DND-41 (cell line): ENCODE measurements around the gene SCN8A.

Experiments used
- ATAC-seq: fragments of 200-7000 bp; cut with Tn5 transposase; 3 replicates; pipeline ENCODE4 v1.9.1; 2021; ENCODE audit warnings: low read depth; ENCODE audit not compliant: insufficient read depth
- DNase-seq: peaks from one replicate; pipeline ENCODE4 v3.0.0-alpha.2; 2020
- H2AFZ ChIP-seq: 2 replicates; pipeline ENCODE4 v1.6.0; 2012; ENCODE audit warnings: low read depth, low read length
- H3K27ac ChIP-seq: 2 replicates; pipeline ENCODE4 v1.5.1; 2012; ENCODE audit warnings: low read length, inconsistent platforms
- H3K27me3 ChIP-seq: fragments of 200-600 bp; sonication (generic); 2 replicates; pipeline ENCODE4 v1.6.0; 2012; ENCODE audit warnings: low read length, mild to moderate bottlenecking, inconsistent platforms; ENCODE audit not compliant: insufficient read depth, poor library complexity
- H3K36me3 ChIP-seq: 2 replicates; pipeline ENCODE4 v1.5.1; 2012; ENCODE audit warnings: low read length, inconsistent platforms; ENCODE audit not compliant: insufficient read depth
- H3K4me1 ChIP-seq: 2 replicates; pipeline ENCODE4 v1.5.1; 2012; ENCODE audit warnings: mild to moderate bottlenecking, low read length; ENCODE audit not compliant: insufficient read depth
- H3K4me2 ChIP-seq: 2 replicates; pipeline ENCODE4 v1.6.0; 2012; ENCODE audit warnings: mild to moderate bottlenecking, moderate library complexity, low read length, inconsistent platforms; ENCODE audit not compliant: insufficient read depth
- H3K4me3 ChIP-seq, 2 experiments: fragments of 200-600 bp in 1 of 2; shearing (Covaris generic) in 1 of 2; 2 replicates each; pipeline ENCODE4 v1.5.1; 2012 to 2016; ENCODE audit warnings: inconsistent platforms in 2 of 2, low read length in 2 of 2, mild to moderate bottlenecking in 2 of 2, low read depth in 1 of 2, moderate library complexity in 1 of 2
- H3K79me2 ChIP-seq: 2 replicates; pipeline ENCODE4 v1.6.0; 2012; ENCODE audit warnings: low read length, inconsistent platforms; ENCODE audit not compliant: insufficient read depth
- H3K9ac ChIP-seq: 2 replicates; pipeline ENCODE4 v1.6.0; 2012; ENCODE audit warnings: low read depth, mild to moderate bottlenecking, inconsistent platforms, low read length, moderate library complexity
- H3K9me3 ChIP-seq: 2 replicates; pipeline ENCODE4 v1.5.1; 2012; ENCODE audit warnings: low read length, moderate library complexity, mild to moderate bottlenecking, inconsistent platforms; ENCODE audit not compliant: insufficient read depth, severe bottlenecking
- H4K20me1 ChIP-seq: 2 replicates; pipeline ENCODE4 v1.6.0; 2012; ENCODE audit warnings: low read length; ENCODE audit not compliant: insufficient read depth
- EZH2 ChIP-seq: IDR thresholded peaks from 3 replicates; pipeline ENCODE4 v1.6.1; 2012; ENCODE audit warnings: borderline replicate concordance, low read depth, mild to moderate bottlenecking, moderate library complexity, low read length, inconsistent platforms; ENCODE audit not compliant: severe bottlenecking
- TF ChIP-seq, protein P1 (sequence below): IDR thresholded peaks from 2 replicates; pipeline ENCODE4 v1.5.1; 2012; ENCODE audit warnings: borderline replicate concordance, low read length, moderate library complexity, mild to moderate bottlenecking; ENCODE audit not compliant: poor library complexity, severe bottlenecking; ENCODE audit errors: extremely low read depth

The SCN8A gene

GRCh38 chr12:51744235-51744634, 153.2 kb downstream of the SCN8A start:
- ATAC-seq (no peak), DNase-seq (no peak)
- Histone ChIP-seq H3K79me2 (no peaks in the 10 kb centered on the region), H3K27me3 (no peaks in the 10 kb centered on the region), H3K27ac (no peak overlapping the region), H3K4me2 (no peak overlapping the region), H3K4me3 (no peak overlapping the region), H3K9ac (no peak overlapping the region), H2AFZ (no peak overlapping the region), H4K20me1 (no peaks in the 10 kb centered on the region), H3K9me3 (peaks cover 7% of the 10 kb centered on the region), H3K4me1 (no peaks in the 10 kb centered on the region), H3K36me3 (peaks cover 15% of the 10 kb centered on the region; the same call in 1 of the 2 replicates)
- no peak for TF ChIP-seq EZH2
- TF ChIP-seq, protein P1, sequence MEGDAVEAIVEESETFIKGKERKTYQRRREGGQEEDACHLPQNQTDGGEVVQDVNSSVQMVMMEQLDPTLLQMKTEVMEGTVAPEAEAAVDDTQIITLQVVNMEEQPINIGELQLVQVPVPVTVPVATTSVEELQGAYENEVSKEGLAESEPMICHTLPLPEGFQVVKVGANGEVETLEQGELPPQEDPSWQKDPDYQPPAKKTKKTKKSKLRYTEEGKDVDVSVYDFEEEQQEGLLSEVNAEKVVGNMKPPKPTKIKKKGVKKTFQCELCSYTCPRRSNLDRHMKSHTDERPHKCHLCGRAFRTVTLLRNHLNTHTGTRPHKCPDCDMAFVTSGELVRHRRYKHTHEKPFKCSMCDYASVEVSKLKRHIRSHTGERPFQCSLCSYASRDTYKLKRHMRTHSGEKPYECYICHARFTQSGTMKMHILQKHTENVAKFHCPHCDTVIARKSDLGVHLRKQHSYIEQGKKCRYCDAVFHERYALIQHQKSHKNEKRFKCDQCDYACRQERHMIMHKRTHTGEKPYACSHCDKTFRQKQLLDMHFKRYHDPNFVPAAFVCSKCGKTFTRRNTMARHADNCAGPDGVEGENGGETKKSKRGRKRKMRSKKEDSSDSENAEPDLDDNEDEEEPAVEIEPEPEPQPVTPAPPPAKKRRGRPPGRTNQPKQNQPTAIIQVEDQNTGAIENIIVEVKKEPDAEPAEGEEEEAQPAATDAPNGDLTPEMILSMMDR, result no peak

- H3K79me2 ChIP-seq, result no peaks in the 10 kb centered on the region
- no peak overlapping the region for H3K4me3 ChIP-seq
- H4K20me1 ChIP-seq, result no peaks in the 10 kb centered on the region
- no peak overlapping the region for H3K27ac ChIP-seq
- ATAC-seq, result no peak
- no peak for TF ChIP-seq EZH2
- TF ChIP-seq, protein P1, result no peak
- no peak overlapping the region for H3K9ac ChIP-seq
- peaks cover 7% of the 10 kb centered on the region for H3K9me3 ChIP-seq
- no peaks in the 10 kb centered on the region for H3K4me1 ChIP-seq
- H2AFZ ChIP-seq, result no peak overlapping the region
- H3K4me2 ChIP-seq, result no peak overlapping the region
- peaks cover 15% of the 10 kb centered on the region; the same call in 1 of the 2 replicates for H3K36me3 ChIP-seq
- no peaks in the 10 kb centered on the region for H3K27me3 ChIP-seq
- DNase-seq, result no peak
These were observed 153.9 kb downstream of the SCN8A start for GRCh38 chr12:51744957-51745356.

GRCh38 chr12:51746416-51746815, 155.4 kb downstream of the SCN8A start:
- Histone ChIP-seq H3K4me1 (no peaks in the 10 kb centered on the region), H3K79me2 (no peaks in the 10 kb centered on the region), H2AFZ (no peak overlapping the region), H3K27ac (no peak overlapping the region), H3K36me3 (peaks cover 22% of the 10 kb centered on the region), H3K4me2 (no peak overlapping the region), H3K9me3 (no peaks in the 10 kb centered on the region), H3K4me3 (no peak overlapping the region), H3K9ac (no peak overlapping the region), H4K20me1 (no peaks in the 10 kb centered on the region), H3K27me3 (no peaks in the 10 kb centered on the region)
- ATAC-seq (no peak), DNase-seq (no peak)
- TF ChIP-seq, protein P1, result no peak
- no peak for TF ChIP-seq EZH2

- no peak for ATAC-seq
- Histone ChIP-seq H3K27me3 (no peaks in the 10 kb centered on the region), H3K9me3 (no peaks in the 10 kb centered on the region), H3K36me3 (peaks cover 28% of the 10 kb centered on the region), H3K4me2 (no peak overlapping the region), H2AFZ (no peak overlapping the region), H3K4me1 (no peaks in the 10 kb centered on the region), H3K4me3 (no peak overlapping the region), H3K27ac (no peak overlapping the region), H3K79me2 (no peaks in the 10 kb centered on the region), H4K20me1 (no peaks in the 10 kb centered on the region), H3K9ac (no peak overlapping the region)
- DNase-seq, result no peak
- no peak for TF ChIP-seq EZH2
- TF ChIP-seq, protein P1, result no peak
These were observed 157.2 kb downstream of the SCN8A start for GRCh38 chr12:51748235-51748634.
